Measurements from ENCODE around the gene CARS1. TPM values are rescaled to one million over a fixed set of nuclear protein-coding genes. Genes with fewer than 3 reads are reported as not detected.

Gene CARS1
- total RNA-seq, 4 donors from 2014 or later, result 37.0 to 61.3 (median 52.3) TPM

DNA sequence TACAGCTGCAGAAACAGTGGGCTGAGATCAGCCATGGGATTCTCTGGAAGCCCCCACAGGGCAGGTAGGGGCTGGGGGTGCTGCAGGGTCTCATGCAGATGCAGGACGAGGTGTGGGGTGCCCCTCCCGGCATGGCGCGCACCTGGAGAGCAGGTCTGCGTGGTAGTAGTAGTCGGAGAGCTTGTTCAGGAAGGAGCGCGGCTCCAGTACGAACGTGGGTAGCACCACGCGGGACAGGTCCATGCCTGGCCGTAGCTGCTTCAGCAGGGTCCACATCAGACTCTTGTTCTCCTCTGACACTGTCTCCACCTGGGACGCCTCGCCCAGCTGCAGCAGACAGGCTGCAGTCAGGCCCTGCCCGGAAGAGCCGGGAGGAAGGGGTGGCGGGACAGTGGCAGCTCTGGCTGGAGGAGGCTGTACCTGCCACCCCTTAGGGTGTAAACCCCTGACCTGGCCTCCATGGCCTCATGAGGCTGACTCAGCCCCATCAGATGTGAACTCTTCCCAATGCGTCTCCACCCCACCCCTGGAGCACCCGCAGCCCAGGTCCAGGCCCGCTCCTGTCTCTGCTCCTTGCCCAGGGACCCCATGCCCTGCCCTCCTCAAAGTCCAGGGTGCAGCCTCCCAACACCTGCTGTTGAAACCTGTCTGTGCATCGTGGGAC, 47.0 kb upstream of the CARS1 start:
- in situ Hi-C loops (cut with MboI; ENCODE audit: low pct_ligation_motif_present in 1 of 4, low pct_unique_long_range_greater_than_20kb in 1 of 4, low sequenced_read_pairs in 3 of 4), result loop anchor here in 1 of 4 donors (25.0 kb wide), 1 partner anchor 108 kb away; the partner anchor contains the start of gene MRGPRG

GRCh38 chr11:3103076-3103475, 45.9 kb upstream of the CARS1 start:
- Histone ChIP-seq H3K4me1 (no peaks in the 10 kb centered on the region), H3K27me3 (no peaks in the 10 kb centered on the region), H3K9me3 (no peaks in the 10 kb centered on the region), H3K4me3 (no peak overlapping the region), H3K36me3 (peaks cover 0 to 8% (median 3%) of the 10 kb centered on the region in 4 donors), H3K27ac (no peak overlapping the region)
- DNase-seq, result no peak
- no peak for TF ChIP-seq EP300 (IDR thresholded peaks at IDR 0.05; ENCODE audit: low read depth)
- no peak for TF ChIP-seq POLR2AphosphoS5 (IDR thresholded peaks at IDR 0.05)
- TF ChIP-seq POLR2A (IDR thresholded peaks at IDR 0.05), result no peak
- TF ChIP-seq CTCF (IDR thresholded peaks at IDR 0.05), result no peak
- in situ Hi-C loops (cut with MboI; ENCODE audit: low pct_ligation_motif_present in 1 of 4, low pct_unique_long_range_greater_than_20kb in 1 of 4, low sequenced_read_pairs in 3 of 4) (loop anchor here in 1 of 4 donors (25.0 kb wide), 1 partner anchor 109 kb away; the partner anchor contains the start of gene MRGPRG), intact Hi-C loops (cut with DNase I; ENCODE audit: low total_unique reads) (no loop called here)
- 79% methylated on average over 10 of the region's 11 CpGs; no CpG with 5 or more reads in 1 of the 2 donors for WGBS, 2 donors (ENCODE audit: low coverage in 1 of 2)

More for the DNA sequence above, 47.0 kb upstream of the CARS1 start:
- WGBS, 2 donors (ENCODE audit: low coverage in 1 of 2), result 90% methylated on average over 17 of the region's 22 CpGs; no CpG with 5 or more reads in 1 of the 2 donors
- Histone ChIP-seq H3K4me3 (no peak overlapping the region), H3K27ac (no peak overlapping the region), H3K27me3 (no peaks in the 10 kb centered on the region), H3K4me1 (no peaks in the 10 kb centered on the region), H3K9me3 (no peaks in the 10 kb centered on the region), H3K36me3 (peaks cover 0 to 4% (median 1%) of the 10 kb centered on the region in 4 donors)
- TF ChIP-seq POLR2A (IDR thresholded peaks at IDR 0.05), result no peak
- no peak for TF ChIP-seq POLR2AphosphoS5 (IDR thresholded peaks at IDR 0.05)
- TF ChIP-seq CTCF (IDR thresholded peaks at IDR 0.05), result no peak
- TF ChIP-seq EP300 (IDR thresholded peaks at IDR 0.05; ENCODE audit: low read depth), result no peak
- intact Hi-C loops (cut with DNase I; ENCODE audit: low total_unique reads), result no loop called here
- no peak for DNase-seq

DNA sequence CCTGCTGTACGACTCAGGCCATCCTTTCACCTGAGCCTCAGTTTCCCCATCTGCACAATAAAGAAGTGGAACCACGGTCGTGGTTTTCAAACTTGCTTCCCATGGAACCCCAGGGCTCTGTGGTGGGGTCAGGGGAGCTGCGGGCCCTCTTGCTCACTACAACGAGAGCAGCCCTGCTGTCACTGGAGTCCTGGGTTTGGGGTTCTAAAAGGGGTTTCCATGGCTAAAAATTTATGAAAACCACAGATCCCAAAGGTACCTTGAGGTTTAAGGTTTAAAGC, 45.4 kb upstream of the CARS1 start:
- H3K36me3 ChIP-seq, result peaks cover 0 to 8% (median 4%) of the 10 kb centered on the region in 4 donors

GRCh38 chr11:3101921-3102640, 44.9 kb upstream of the CARS1 start:
- no peak overlapping the region for H3K4me3 ChIP-seq
- DNase-seq, result no peak
- H3K27me3 ChIP-seq, result no peaks in the 10 kb centered on the region
- peaks cover 0 to 11% (median 4%) of the 10 kb centered on the region in 4 donors for H3K36me3 ChIP-seq
- no peak for TF ChIP-seq EP300 (IDR thresholded peaks at IDR 0.05; ENCODE audit: low read depth)
- TF ChIP-seq POLR2AphosphoS5 (IDR thresholded peaks at IDR 0.05), result no peak
- TF ChIP-seq POLR2A (IDR thresholded peaks at IDR 0.05), result no peak
- no peak for TF ChIP-seq CTCF (IDR thresholded peaks at IDR 0.05)
- H3K9me3 ChIP-seq, result no peaks in the 10 kb centered on the region
- WGBS, 2 donors (ENCODE audit: low coverage in 1 of 2), result 81% methylated on average over 19 of the region's 20 CpGs; no CpG with 5 or more reads in 1 of the 2 donors
- no peak overlapping the region for H3K27ac ChIP-seq
- H3K4me1 ChIP-seq, result no peaks in the 10 kb centered on the region
- in situ Hi-C loops (cut with MboI; ENCODE audit: low pct_ligation_motif_present in 1 of 4, low pct_unique_long_range_greater_than_20kb in 1 of 4, low sequenced_read_pairs in 3 of 4) (loop anchor here in 1 of 4 donors (25.0 kb wide), 1 partner anchor 110 kb away; the partner anchor contains the start of gene MRGPRG), intact Hi-C loops (cut with DNase I; ENCODE audit: low total_unique reads) (no loop called here)

More for the DNA sequence above, 45.4 kb upstream of the CARS1 start:
- H3K27ac ChIP-seq, result no peak overlapping the region
- H3K27me3 ChIP-seq, result no peaks in the 10 kb centered on the region
- no peak for TF ChIP-seq EP300 (IDR thresholded peaks at IDR 0.05; ENCODE audit: low read depth)
- no peaks in the 10 kb centered on the region for H3K4me1 ChIP-seq
- in situ Hi-C loops (cut with MboI; ENCODE audit: low pct_ligation_motif_present in 1 of 4, low pct_unique_long_range_greater_than_20kb in 1 of 4, low sequenced_read_pairs in 3 of 4), result loop anchor here in 1 of 4 donors (25.0 kb wide), 1 partner anchor 110 kb away; the partner anchor contains the start of gene MRGPRG
- 86% methylated on average over 5 of the region's 5 CpGs; no CpG with 5 or more reads in 1 of the 2 donors for WGBS, 2 donors (ENCODE audit: low coverage in 1 of 2)
- no peak for DNase-seq
- no peak overlapping the region for H3K4me3 ChIP-seq
- no peaks in the 10 kb centered on the region for H3K9me3 ChIP-seq
- intact Hi-C loops (cut with DNase I; ENCODE audit: low total_unique reads), result no loop called here

Measured in transverse colon (tissue), 4 donors.